ENCODE results near the gene MARCHF7.
"Not testable (repeated sequence)": the region's sequence is repeated elsewhere in the genome, so short reads cannot be mapped to it uniquely, and the experiment has no call there.

MARCHF7 gene, protein sequence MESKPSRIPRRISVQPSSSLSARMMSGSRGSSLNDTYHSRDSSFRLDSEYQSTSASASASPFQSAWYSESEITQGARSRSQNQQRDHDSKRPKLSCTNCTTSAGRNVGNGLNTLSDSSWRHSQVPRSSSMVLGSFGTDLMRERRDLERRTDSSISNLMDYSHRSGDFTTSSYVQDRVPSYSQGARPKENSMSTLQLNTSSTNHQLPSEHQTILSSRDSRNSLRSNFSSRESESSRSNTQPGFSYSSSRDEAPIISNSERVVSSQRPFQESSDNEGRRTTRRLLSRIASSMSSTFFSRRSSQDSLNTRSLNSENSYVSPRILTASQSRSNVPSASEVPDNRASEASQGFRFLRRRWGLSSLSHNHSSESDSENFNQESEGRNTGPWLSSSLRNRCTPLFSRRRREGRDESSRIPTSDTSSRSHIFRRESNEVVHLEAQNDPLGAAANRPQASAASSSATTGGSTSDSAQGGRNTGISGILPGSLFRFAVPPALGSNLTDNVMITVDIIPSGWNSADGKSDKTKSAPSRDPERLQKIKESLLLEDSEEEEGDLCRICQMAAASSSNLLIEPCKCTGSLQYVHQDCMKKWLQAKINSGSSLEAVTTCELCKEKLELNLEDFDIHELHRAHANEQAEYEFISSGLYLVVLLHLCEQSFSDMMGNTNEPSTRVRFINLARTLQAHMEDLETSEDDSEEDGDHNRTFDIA

DNA sequence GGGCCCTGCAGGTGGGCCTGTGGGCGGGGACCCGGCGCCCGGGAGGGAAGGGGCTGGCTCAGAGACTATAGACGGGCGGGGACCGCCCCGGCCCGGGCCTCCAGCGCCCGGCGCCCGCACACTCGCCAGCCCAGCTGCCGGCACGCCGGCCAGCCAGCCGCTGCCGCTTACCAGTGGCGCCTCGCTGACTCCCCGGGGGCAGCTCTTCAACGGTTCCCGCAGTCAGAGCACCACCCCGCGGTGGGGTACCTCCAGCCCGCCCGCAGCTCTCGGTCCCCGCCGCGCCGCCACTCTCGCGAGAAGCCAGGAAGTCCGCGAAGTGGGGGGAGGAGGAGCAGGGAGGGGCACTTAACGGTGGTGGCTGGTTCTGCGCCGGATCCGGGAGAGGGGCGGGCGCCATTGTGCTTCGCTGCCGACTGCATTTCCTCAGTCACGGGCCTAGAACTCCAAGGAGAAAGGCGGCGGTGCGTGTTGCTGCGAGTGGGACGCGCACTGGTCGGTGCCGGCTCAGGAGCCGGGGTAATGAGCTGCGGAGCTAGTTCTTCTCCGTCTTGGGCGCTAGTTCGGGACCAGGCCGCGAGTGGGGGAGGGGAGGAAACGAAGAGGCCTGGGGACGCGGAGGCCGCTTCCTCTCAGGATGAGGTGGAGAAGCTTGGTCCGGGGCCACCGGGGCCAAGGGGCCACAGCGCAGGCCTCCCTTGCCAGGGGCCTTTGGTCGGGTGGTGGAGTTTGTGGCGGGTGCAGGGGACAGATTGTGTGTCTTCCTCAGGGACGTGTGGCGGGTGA is at the start of gene MARCHF7:
Gene MARCHF7, plus strand, starts transcription at position 364 of the 786 bp plus-strand sequence. CDS start 16,517 bp downstream, outside the sequence.
- peak; percentile 93 for DNase-seq (ENCODE audit: low read depth)

DNA sequence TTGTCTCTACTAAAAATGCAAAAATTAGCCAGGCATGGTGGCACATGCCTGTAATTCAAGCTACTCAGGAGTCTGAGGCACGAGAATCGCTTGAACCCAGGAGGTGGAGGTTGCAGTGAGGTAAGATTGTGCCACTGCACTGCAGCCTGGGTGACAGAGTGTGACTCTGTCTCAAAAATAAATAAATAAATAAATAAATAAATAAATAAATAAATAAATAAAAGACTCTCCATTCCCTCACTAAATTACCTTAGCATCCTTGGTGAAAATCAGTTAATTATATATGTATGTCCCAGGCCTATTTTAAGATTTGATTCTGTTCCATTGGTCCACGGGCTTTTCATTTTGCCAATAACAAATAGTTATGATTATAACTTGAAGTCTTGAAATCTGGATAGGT is 44.9 kb upstream of the MARCHF7 start:
- not testable (repeated sequence) for DNase-seq (ENCODE audit: low read depth)

DNA sequence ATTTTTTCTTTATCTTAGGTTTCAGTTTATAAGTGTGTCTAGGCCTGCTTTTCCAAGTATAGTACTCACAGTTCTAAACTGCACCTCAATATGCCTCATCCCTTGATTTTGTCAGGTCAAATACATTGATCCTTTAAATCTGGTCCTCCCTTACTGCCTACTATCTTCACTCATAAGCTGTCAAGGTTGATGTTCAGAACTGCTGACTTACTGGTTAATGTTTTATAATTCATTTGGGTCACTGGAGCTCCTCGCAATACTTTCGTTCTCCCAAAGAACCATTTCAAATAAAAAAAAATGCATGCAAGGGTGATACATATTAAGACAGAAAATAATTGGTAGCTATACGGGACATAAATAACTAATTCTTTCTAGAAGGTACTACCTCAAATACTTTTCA is 41.3 kb upstream of the MARCHF7 start:
- no peak for DNase-seq (ENCODE audit: low read depth)

DNA sequence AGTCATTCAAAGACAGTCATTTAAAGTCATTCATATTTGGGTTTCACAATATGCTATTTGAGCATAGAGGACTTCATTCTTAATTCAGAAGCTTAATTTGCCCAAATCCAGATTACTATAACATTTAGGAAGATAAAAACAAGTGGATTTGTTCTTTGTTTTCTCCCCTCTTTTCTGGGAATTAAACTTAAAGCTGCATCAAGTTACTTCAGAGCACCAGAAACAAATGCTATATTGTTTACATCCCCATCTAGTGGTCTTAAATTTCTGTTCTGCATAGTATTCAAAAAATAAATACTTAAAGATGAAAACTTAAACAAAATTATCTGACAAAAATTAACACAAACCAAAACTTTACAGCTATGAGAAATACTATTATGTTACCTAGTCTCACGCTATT is 34.7 kb upstream of the MARCHF7 start:
- no peak for DNase-seq (ENCODE audit: low read depth)

DNA sequence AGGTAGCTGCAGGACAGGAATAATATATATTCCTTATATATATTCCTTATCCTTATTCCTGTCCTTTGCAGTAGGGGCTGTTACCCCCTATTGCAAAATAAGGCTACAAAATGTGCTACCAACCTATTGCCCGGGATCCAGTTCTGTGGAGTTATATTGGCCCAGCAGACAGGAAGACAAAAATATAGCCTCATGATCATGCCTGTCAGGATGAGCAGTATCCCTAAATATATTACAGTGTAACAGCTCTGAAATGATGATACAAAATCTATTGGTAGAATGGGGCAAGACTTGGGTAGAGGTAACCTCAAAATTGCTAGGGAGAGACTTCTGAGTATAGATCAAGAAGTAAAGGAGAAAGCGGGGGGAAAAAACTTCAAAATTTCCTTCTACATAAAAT is 31.6 kb upstream of the MARCHF7 start:
- no peak for DNase-seq (ENCODE audit: low read depth)

DNA sequence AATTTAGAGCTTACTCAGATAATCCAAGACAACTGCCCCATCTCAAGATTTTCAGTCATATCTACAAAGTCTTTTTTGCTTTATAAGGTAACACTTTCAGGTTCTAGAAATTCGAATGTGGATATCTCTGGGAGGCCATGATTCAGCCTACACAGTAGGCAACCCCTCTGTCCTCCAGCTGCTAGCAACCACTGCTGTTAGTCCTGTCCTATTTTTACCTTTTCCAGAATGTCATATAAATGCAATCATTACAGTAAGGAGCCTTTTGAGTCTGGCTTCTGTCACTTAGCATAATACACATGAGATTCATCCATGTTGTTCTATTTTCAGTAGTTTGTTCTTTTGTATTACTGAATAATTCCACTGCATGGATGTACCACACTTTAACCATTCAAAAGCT is 28.5 kb upstream of the MARCHF7 start:
- DNase-seq (ENCODE audit: low read depth) = no peak

DNA sequence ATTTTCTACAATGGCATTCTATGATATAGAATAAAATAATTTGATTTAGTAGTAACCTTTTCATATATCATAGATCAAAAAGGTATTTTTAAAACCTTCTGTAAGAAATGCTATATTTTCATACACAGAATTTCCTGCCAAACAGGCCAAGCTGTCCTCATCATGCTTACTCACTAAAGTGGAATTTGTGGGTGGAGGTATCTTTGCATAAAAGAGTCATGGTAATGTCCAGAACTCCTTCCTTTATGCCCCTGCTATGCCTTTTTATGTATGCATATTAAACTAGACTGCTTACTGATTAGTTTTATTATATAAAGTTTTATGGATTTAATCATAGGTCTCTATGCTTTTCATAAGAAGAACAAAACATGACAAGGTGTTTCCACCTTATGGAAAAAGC is 27.5 kb upstream of the MARCHF7 start:
- no peak for DNase-seq (ENCODE audit: low read depth)

DNA sequence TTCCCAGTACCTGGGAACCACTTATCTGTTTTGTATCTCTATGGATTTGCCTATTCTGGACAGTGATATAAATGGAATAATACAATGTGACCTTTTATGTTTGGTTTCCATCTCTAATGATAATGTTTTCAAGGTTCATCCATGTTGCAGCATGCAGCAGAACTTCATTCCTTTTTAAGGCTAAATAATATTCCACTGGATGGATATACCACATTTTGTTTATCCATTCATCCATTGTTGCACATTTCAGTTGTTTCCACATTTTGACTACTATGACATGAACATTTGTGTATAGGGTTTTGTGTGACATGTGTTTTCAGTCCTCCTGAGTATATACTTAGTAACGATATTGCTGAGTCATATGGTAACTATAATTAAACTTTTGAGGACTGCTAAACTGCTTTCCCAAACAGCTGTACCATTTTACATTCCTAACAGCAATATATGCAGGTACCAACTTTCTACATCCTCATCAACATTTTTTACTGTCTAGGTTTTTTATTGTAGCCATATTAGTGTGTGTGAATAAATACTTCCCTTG is 17.7 kb upstream of the MARCHF7 start:
- DNase-seq (ENCODE audit: low read depth) = no peak

DNA sequence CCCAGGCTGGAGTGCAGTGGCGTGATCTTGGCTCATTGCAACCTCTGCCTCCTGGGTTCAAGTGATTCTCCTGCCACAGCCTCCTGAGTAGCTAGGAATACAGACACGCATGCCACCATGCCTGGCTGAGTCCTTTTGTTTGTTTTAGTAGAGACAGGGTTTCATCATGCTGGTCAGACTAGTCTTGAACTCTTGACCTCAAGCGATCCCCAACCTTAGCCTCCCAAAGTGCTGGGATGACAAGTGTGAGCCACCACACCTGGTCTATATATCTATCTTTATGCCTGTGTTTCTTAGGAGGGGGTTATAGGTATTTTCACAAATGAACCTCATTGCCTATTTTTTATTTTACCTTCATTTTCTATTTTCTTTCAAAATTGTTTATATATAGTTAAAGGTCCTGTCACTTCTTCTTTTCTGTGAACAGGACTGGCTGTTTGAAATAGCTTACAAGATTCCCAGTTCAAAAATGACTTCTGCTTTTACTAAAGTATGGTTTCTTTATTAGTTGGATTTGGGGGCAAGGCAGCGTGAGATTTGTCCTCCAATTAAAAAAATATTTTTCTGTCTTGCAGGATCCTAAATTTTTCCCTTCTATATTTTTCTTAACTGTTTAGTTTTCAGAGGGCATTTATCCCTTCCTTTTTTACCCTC is 16.4 kb upstream of the MARCHF7 start:
- DNase-seq (ENCODE audit: low read depth) = no peak

DNA sequence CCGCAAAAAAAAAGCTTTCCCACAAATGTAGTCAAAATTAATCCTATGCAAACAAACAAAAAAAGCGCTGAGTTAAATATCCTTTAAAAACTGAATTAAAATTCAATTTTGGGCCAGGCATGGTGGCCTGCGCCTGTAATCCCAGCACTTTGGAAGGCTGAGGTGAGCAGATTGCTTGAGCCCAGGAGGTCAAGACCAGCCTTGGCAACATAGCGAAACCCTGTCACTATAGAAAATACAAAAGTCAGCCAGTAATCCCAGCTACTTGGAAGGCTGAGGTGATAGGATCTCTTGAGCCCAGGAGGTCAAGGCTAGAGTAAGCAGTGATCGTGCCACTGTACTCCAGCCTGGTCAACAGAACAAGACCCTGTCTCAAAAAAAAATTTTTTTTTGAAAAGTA is 8.8 kb upstream of the MARCHF7 start:
- DNase-seq (ENCODE audit: low read depth) = no peak

DNA sequence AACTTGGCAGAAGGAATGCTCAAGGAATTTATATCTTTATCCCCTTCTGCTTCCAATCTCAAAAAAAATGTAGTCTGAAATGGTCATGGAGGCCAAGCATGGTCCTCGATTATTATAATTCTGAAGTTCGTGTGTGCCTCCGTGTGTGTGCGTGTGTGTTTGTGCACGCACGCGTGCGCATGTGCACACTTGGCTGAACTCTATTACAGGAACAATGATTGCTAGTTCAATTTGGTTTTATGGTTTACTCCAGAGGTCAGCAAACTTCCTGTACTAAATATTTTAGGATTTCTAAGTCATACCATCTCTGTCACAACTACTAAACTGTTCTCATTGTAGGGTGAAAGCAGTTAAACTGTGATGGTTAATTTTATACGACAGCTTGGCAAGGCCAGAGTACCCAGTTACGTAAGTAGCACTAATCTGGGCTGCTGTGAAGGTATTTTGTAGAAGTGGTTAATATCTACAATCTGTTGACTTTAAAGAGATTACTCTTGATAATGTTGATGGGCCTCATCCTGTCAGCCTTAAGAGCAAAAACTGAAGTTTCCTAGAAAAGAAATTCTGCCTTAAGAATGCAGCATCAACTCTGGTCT is 5.8 kb upstream of the MARCHF7 start:
- DNase-seq (ENCODE audit: low read depth) = no peak

DNA sequence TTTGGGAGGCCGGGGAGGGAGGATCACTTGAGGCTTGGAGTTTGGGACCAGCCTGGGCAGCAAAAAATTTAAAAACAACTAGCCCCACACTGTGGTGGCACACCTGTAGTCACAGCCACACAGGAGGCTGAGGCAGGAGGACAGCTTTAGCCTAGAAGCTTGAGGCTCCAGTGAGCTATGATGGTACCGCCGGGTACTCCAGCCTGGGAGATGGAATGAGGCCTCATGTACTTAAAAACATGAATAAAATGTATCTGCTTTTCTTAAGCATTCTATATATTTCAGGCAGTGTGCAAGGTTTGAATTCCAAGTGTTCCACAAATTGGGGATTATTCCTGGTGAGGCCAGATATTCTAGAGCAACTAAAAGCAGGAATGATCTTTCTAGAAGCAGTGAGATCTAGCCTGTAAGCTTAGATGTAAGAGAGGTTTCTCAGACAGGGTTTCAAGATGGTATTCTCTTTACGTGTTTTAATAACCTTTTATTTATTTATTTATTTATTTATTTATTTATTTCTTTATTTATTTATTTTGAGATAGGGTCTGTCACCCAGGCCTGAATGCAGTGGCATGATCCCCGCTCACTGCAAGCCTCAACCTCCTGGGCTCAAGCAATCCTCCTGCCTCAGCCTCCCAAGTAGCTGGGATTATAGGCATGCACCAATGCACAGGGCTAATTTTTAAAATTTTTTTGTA is 4.1 kb upstream of the MARCHF7 start:
- DNase-seq (ENCODE audit: low read depth) = no peak

DNA sequence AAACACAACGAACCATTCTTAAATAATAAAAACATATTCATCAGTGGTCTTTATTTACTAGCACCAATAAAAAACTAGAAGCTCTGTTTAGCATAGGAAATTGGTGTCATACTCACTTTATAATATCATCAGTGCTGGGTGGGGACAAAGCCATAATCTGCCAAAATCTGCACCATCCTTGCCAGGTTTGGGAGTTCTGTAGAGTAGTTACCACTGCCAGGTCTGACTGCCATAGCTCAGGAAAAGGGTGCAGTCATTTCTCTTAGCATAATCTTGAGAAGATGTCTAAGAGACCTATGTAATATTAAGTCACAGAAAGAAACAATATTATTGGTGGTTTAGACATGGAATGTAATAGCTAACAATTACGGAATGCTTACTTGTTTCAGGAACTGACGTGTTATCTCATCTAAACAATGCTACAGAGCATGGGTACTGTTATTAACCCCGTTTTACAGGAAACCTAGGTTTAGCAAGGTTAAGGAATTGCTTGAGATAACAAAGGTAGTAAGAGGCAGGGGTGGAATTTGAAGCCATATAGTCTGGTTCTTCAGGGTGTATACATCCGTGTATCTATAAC is 1.6 kb upstream of the MARCHF7 start:
- no peak for DNase-seq (ENCODE audit: low read depth)

DNA sequence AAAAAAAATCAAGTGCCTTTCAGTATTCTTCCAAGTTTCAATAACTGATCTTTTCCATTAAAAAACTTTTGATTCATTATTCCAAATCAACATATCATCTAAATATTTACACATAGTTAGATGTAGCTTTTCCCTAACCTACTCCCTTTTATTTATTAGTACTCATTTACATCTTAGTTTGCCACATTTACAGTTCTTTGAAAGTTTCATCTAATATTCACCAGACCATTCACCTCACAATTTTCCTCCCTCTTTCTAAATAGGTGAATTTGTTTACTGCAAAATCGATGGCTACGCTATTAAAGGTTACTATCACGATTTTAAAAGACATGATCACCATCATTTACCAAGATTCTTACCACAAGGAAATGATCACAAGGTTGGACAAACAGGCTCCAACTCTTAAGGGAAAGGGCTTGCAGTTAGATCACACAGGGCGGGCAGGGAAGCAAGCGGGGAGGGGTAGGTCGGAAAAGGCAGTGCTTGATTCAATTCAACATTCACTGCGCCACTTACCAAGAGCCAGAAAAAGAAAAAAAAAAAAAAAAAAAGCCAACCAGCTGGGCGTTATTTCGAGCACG is 654 bp upstream of the MARCHF7 start:
- DNase-seq (ENCODE audit: low read depth) = no peak

DNA sequence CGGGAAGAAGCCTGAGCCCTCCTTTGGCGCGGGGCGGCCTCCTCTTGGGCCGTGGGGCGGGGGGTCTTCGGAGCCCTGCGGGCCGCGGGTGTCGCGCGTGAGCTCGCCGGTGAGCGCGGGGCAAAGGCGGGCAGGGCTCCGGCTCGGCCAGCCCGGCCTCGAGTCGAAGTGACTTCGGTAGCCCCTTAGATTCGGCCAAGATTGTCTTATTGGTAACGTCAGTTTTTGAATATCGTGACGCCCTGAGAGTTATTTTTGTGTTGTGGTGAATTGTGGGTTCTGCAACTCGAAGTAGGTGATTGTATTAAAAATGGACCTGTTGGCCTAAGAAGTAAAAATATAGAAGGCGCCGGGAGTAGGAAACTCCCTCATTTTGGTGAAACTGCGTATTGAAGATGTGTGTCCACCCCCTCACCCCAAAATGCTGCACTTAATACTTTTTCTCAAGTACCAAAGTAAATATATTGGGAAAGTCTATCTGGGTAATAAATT is 669 bp downstream of the MARCHF7 start:
- no peak for DNase-seq (ENCODE audit: low read depth)

DNA sequence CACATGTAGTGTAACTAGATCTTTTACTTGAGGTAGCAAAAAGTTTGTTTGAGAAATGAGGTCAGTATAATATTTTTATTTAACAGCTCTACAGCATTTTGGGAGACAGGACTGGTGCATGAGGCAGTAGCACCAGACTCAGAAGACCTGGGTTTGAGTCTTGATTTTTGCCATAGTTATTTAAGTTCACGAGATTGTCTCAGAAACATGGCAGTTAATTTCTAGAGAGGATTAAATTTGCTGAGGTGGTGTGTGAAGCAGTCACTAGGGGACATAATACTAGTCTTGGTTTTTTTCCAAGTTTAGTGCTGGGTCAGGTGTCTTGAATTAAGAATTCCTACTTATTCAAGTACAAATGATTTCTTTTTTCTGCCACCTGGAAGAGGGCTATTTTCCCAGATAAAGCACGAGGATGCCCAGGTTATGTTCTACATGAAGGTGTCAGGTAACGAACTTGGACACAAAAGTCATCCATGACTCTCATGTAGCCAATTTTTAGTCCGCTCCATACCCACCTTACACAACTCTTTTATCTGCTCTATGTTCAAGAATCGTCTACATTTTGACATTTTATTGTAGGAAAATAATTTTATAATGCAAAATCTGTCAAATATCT is 1.4 kb downstream of the MARCHF7 start:
- no peak for DNase-seq (ENCODE audit: low read depth)

DNA sequence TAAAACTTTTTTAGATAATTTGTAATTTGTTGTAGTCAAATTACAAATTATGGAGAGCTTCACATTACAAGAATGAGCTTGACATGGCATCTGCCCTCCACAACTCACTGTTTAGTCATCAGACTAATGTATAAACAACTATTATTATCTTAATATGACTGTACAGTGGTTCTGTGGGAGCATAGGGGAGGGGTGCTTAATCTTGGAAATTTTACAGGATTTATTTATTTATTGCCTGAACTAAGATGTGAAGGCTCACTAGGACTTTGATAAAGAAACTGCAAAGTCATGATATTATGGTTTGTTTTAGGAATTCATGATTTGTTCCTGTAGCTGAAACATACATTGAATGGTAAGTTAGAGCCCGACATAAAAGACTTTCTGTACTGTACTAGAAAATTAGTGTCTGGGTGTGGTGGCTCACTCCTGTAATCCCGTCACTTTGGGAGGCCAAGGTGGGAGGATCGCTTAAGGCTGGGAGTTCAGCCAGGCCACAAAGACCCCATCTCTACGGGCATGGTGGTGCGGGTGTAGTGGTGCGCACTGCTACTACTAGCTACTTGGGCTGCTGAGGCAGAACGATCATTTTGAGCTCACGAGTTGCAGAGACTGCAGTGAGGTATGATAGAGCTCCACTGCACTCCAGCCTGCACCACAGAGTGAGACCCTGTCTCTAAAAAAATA is 2.1 kb downstream of the MARCHF7 start:
- DNase-seq (ENCODE audit: low read depth) = no peak

DNA sequence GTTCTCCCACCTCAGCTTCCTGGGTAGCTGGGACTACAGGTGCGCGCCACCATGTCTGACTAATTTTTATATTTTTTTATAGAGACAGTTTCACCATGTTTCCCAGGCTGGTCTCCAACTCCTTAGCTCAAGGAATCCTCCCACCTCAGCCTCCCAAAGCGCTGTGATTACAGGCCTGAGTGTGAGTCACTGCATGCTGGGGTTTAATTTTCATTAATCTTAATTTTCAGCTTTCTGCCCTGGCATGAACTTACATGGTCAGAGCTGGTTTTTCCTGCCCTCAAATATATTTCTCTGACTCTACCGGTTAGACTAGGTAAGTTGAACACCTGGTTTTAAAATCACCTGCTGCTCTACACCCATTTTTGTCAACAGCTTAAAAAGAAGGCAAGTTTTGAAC is 3.1 kb downstream of the MARCHF7 start:
- DNase-seq (ENCODE audit: low read depth) = no peak

DNA sequence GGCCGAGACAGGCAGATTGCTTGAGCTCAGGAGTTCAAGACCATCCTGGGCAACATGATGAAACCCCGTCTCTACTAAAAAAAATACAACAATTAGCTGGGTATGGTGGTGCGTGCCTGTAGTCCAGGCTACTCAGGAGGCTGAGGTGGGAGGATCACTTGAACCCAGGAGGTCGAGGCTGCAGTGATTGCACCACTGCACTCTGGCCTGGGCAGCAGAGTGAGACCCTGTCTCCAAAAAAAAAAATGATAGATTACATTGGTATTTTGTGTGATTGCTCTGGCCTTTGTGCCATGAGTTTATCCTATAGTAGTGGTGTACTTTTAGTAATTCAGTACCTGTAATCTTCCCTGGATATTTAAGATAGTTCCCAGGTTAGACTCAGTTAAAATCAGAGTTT is 4.1 kb downstream of the MARCHF7 start:
- DNase-seq (ENCODE audit: low read depth) = not testable (repeated sequence)

Measured in activated T-helper 1 cell treated with Interleukin-2 at 50 U/mL for 16 hours (primary cell).